GM12878 (cell line): ENCODE data around the gene LOXL3. TPM values are rescaled to one million over a fixed set of nuclear protein-coding genes. Genes with fewer than 3 reads are reported as not detected.
A peak's percentile ranks its signal among the peaks of the same experiment; 100 is the strongest.

ENCODE experiments used
- ATAC-seq: fragments of 200-7000 bp; cut with Tn5 transposase; 3 replicates; pipeline ENCODE4 v1.9.1; 2020; ENCODE audit warnings: mild to moderate bottlenecking, moderate library complexity
- BruUV-seq: library from RNA; stranded (reverse); fragments of 400-500 nt; replicated peaks from 2 replicates; lab custom pipeline; 2021; lab: Mats Ljungman, UMichigan
- CTCF ChIA-PET: fragments of 300-600 bp; sonication (Branson Sonifier 250); formaldehyde crosslinking; extraction: SDS; loops from one replicate; lab custom pipeline; 2021; ENCODE audit warnings: inconsistent platforms; lab: Yijun Ruan, JAX
- POLR2A ChIA-PET: fragments of 350-600 bp; formaldehyde crosslinking; extraction: SDS; loops from one replicate; lab custom pipeline; 2021; ENCODE audit warnings: inconsistent platforms; lab: Charles Lee
- RAD21 ChIA-PET: fragments of 300-600 bp; sonication (Branson Sonifier 250); formaldehyde crosslinking; loops from one replicate; lab custom pipeline; 2023; ENCODE audit warnings: antibody characterized with exemption; ENCODE audit not compliant: unreplicated experiment; lab: Charles Lee
- SMC1A ChIA-PET: fragments of 300-600 bp; sonication (Branson Sonifier 250); formaldehyde crosslinking; loops from one replicate; lab custom pipeline; 2023; ENCODE audit not compliant: unreplicated experiment, uncharacterized antibody; lab: Charles Lee
- DNase-seq: peaks from one replicate; pipeline ENCODE4 v3.0.0-alpha.2; 2011; ENCODE audit warnings: low read depth, low spot score
- FAIRE-seq: peaks from 3 replicates; lab custom pipeline; 2011; peaks lifted over from hg19 to GRCh38; lab: Jason Lieb, UNC
- H2AFZ ChIP-seq: 2 replicates; pipeline ENCODE4 v1.6.0; 2011; ENCODE audit warnings: low read depth, low read length, control low read depth; ENCODE audit not compliant: control insufficient read depth
- H3K27ac ChIP-seq: 2 replicates; pipeline ENCODE4 v1.5.1; 2011; ENCODE audit warnings: control low read depth; ENCODE audit not compliant: control insufficient read depth, insufficient read depth
- H3K27me3 ChIP-seq, 2 experiments: replicated peaks in 1 of 2; 2 replicates each; pipeline versions ENCODE4 v1.6.0 to v1.6.1; 2011; ENCODE audit warnings: low read length in 1 of 2; ENCODE audit not compliant: control insufficient read depth in 2 of 2, insufficient read depth in 2 of 2
- H3K36me3 ChIP-seq, 2 experiments: 2 replicates each; pipeline ENCODE4 v1.5.1; 2011; ENCODE audit warnings: low read length in 1 of 2; ENCODE audit not compliant: control insufficient read depth in 2 of 2, insufficient read depth in 2 of 2
- H3K4me1 ChIP-seq: 2 replicates; pipeline ENCODE4 v1.6.1; 2011; ENCODE audit warnings: mild to moderate bottlenecking, low read length, moderate library complexity, mixed read lengths; ENCODE audit not compliant: control insufficient read depth, insufficient read depth
- H3K4me2 ChIP-seq: 2 replicates; pipeline ENCODE4 v1.6.0; 2011; ENCODE audit warnings: control low read depth; ENCODE audit not compliant: control insufficient read depth, insufficient read depth
- H3K4me3 ChIP-seq: fragments of 200-600 bp; sonication (generic); 2 replicates; pipeline ENCODE4 v1.5.1; 2016
- H3K79me2 ChIP-seq: 2 replicates; pipeline ENCODE4 v1.6.0; 2011; ENCODE audit warnings: low read length; ENCODE audit not compliant: control insufficient read depth, insufficient read depth
- H3K9ac ChIP-seq: 2 replicates; pipeline ENCODE4 v1.8.0; 2011; ENCODE audit warnings: low read length, control low read depth, mixed read lengths; ENCODE audit not compliant: control insufficient read depth, insufficient read depth
- H3K9me3 ChIP-seq: replicated peaks from 3 replicates; pipeline ENCODE4 v1.5.1; 2011; ENCODE audit warnings: mild to moderate bottlenecking, low read length; ENCODE audit not compliant: control insufficient read depth, insufficient read depth
- H4K20me1 ChIP-seq: 2 replicates; pipeline ENCODE4 v1.6.0; 2011; ENCODE audit not compliant: control insufficient read depth, insufficient read depth
- ATF2 ChIP-seq: IDR thresholded peaks from 2 replicates; pipeline ENCODE4 v1.6.1; 2012; ENCODE audit warnings: low read length, inconsistent platforms
- BCL11A ChIP-seq: IDR thresholded peaks from 2 replicates; pipeline ENCODE4 v1.6.1; 2011; ENCODE audit warnings: low read depth, low read length
- CBFB ChIP-seq: IDR thresholded peaks from 2 replicates; pipeline ENCODE4 v1.6.1; 2016; ENCODE audit warnings: antibody characterized with exemption, low read depth
- CBX3 ChIP-seq: fragments of 200-600 bp; sonication (generic); IDR thresholded peaks from 2 replicates; pipeline ENCODE4 v1.6.1; 2016; ENCODE audit warnings: low read depth, borderline replicate concordance
- CBX5 ChIP-seq: sonication (generic); IDR thresholded peaks from 2 replicates; pipeline ENCODE4 v1.6.1; 2016; ENCODE audit warnings: low read depth, moderate library complexity, mild to moderate bottlenecking, inconsistent platforms
- ETV6 ChIP-seq, 2 experiments: fragments of 450-650 bp in 1 of 2; IDR thresholded peaks in 1 of 2; conservative IDR thresholded peaks in 1 of 2; 2 replicates each; pipeline ENCODE4 v1.6.1; 2014; ENCODE audit warnings: antibody characterized with exemption in 1 of 2, borderline replicate concordance in 1 of 2, low read depth in 1 of 2, mild to moderate bottlenecking in 1 of 2, moderate library complexity in 1 of 2
- EZH2 ChIP-seq: IDR thresholded peaks from 2 replicates; pipeline ENCODE4 v1.6.1; 2012; ENCODE audit warnings: low read depth, mild to moderate bottlenecking, control low read depth, inconsistent platforms, low read length, borderline replicate concordance; ENCODE audit not compliant: control insufficient read depth
- FOXK2 ChIP-seq: fragments of 450-650 bp; IDR thresholded peaks from 2 replicates; pipeline ENCODE4 v1.6.1; 2017; ENCODE audit warnings: mild to moderate bottlenecking, moderate library complexity
- FOXM1 ChIP-seq: IDR thresholded peaks from 2 replicates; pipeline ENCODE4 v1.6.1; 2012; ENCODE audit warnings: low read depth, mild to moderate bottlenecking, inconsistent platforms, low read length, moderate library complexity
- JUND ChIP-seq: IDR thresholded peaks from 2 replicates; pipeline ENCODE4 v1.6.1; 2012; ENCODE audit warnings: low read depth, mild to moderate bottlenecking, low read length, improper control_type of control experiment, moderate library complexity
- MYC ChIP-seq: IDR thresholded peaks from 2 replicates; pipeline ENCODE4 v1.6.1; 2011; ENCODE audit warnings: mild to moderate bottlenecking, low read length, moderate library complexity, inconsistent platforms; ENCODE audit not compliant: insufficient read depth, insufficient replicate concordance, insufficient read length, severe bottlenecking
- POLR2A ChIP-seq: IDR thresholded peaks from 2 replicates; pipeline ENCODE4 v1.6.1; 2011; ENCODE audit warnings: low read depth, mild to moderate bottlenecking, low read length
- POLR2AphosphoS5 ChIP-seq: IDR thresholded peaks from 2 replicates; pipeline ENCODE4 v1.6.1; 2011; ENCODE audit warnings: mild to moderate bottlenecking, low read length, inconsistent platforms
- RELA ChIP-seq: fragments of 450-650 bp; IDR thresholded peaks from 2 replicates; pipeline ENCODE4 v1.8.0; 2014; ENCODE audit warnings: borderline replicate concordance; ENCODE audit not compliant: partially characterized antibody
- SPI1 ChIP-seq: IDR thresholded peaks from 2 replicates; pipeline ENCODE4 v1.6.1; 2011; ENCODE audit warnings: low read depth, mild to moderate bottlenecking, low read length, moderate library complexity, borderline replicate concordance; ENCODE audit not compliant: insufficient read depth
- SREBF1 ChIP-seq: IDR thresholded peaks from 2 replicates; pipeline ENCODE4 v1.6.1; 2012; ENCODE audit warnings: mild to moderate bottlenecking, low read length
- TBL1XR1 ChIP-seq: IDR thresholded peaks from 2 replicates; pipeline ENCODE4 v1.6.1; 2012; ENCODE audit warnings: low read depth, low read length, improper control_type of control experiment
- TCF12 ChIP-seq: IDR thresholded peaks from 2 replicates; pipeline ENCODE4 v1.6.1; 2011; ENCODE audit warnings: low read depth, mild to moderate bottlenecking, low read length
- WGBS: methylation state at CpG from one replicate; pipeline ENCODE4 v1.1.6; 2016; ENCODE audit warnings: low lambda C conversion rate; ENCODE audit not compliant: insufficient replicate concordance, insufficient coverage; ENCODE audit errors: missing lambda C conversion rate; 5-methylcytosine and 5-hydroxymethylcytosine counted together
- in situ Hi-C: fragments of 300-500 bp; cut with MboI; formaldehyde crosslinking; loops from 9 replicates; pipeline ENCODE4 v1.14.3; 2018; ENCODE audit warnings: mixed read lengths
- intact Hi-C: fragments of 100-400 bp; cut with micrococcal nuclease; formaldehyde crosslinking; loops from one replicate; pipeline ENCODE4 v1.14.2; 2022; ENCODE audit not compliant: unreplicated experiment
- polyA plus RNA-seq, 11 experiments: library from polyadenylated mRNA; depleted of rRNA in 4 of 11; unstranded in 6 of 11; stranded (reverse) in 5 of 11; fragments of >200 nt; fragmentation: Nextera tagmentation in 4 of 11; fragmentation: Illumina TruSeq in 1 of 11; extraction: Ambion mirVana in 4 of 11; extraction: Trizol in 1 of 11; gene quantifications; 1 replicate in 1 of 11; 2 replicates in 10 of 11; pipeline versions ENCODE4 v1.2.1 to v1.2.3, GENCODE V29; 2011 to 2016; ENCODE audit warnings: inconsistent platforms in 2 of 11, missing spikeins in 2 of 11, low read depth in 1 of 11
- total RNA-seq, 4 experiments: library from RNA; depleted of rRNA in 3 of 4; stranded (reverse); fragments of >200 nt in 3 of 4; fragmentation: Illumina TruSeq in 1 of 4; extraction: Trizol in 1 of 4; gene quantifications; 2 replicates each; pipeline versions ENCODE4 v1.2.1 to v1.2.3, GENCODE V29; 2013 to 2021
- TF ChIP-seq, protein P1 (sequence below): IDR thresholded peaks from 2 replicates; pipeline ENCODE4 v1.6.1; 2012; ENCODE audit warnings: low read depth, low read length, improper control_type of control experiment
- TF ChIP-seq, protein P2 (sequence below): IDR thresholded peaks from 2 replicates; pipeline ENCODE4 v1.6.1; 2011; ENCODE audit warnings: low read depth, mild to moderate bottlenecking, low read length, moderate library complexity, borderline replicate concordance; ENCODE audit errors: extremely low read depth
- TF ChIP-seq, protein P3 (sequence below): fragments of 450-650 bp; IDR thresholded peaks from 2 replicates; pipeline ENCODE4 v1.6.1; 2018; ENCODE audit warnings: borderline replicate concordance, mild to moderate bottlenecking; ENCODE audit not compliant: partially characterized antibody

LOXL3 gene
- total and polyA plus RNA-seq, 10 of the 15 experiments (the other 5 are each of a cell fraction or from before 2014, with no cell fraction given) = 6.2 to 40.9 (median 23.3) TPM

GRCh38 chr2:74577448-74577847 lies 23.7 kb upstream of the LOXL3 start:
- Histone ChIP-seq H3K4me2 (peak overlapping the region; percentile 63), H2AFZ (peak overlapping the region; percentile 58), H3K27ac (peak overlapping the region; percentile 67), H4K20me1 (no peaks in the 10 kb centered on the region), H3K27me3 (no peaks in the 10 kb centered on the region), H3K36me3 (no peaks in the 10 kb centered on the region), H3K9ac (no peak overlapping the region), H3K79me2 (no peaks in the 10 kb centered on the region), H3K4me3 (no peak overlapping the region), H3K4me1 (peaks cover 46% of the 10 kb centered on the region), H3K9me3 (no peaks in the 10 kb centered on the region)
- no peak for DNase-seq
- intact Hi-C loops (no loop called here), in situ Hi-C loops (no loop called here)
- RAD21 ChIA-PET = interaction anchor here (0.8 to 10.3 kb wide), 13 partner anchors 9 to 137 kb away, joined by 3 to 152 read pairs (median 4); partner anchors contain the start of genes AUP1, HTRA2, INO80B and LOXL3
- no peak for FAIRE-seq
- no TSS peak for BruUV-seq
- POLR2A ChIA-PET = interaction anchor here (0.8 to 25.0 kb wide), 13 partner anchors 8 to 109 kb away, joined by 3 to 441 read pairs (median 5); partner anchors contain the start of genes AUP1, DOK1, HTRA2 and LOXL3
- CTCF ChIA-PET = interaction anchor here (0.7 to 17.4 kb wide), 13 partner anchors 9 to 102 kb away, joined by 3 to 281 read pairs (median 3); partner anchors contain the start of genes CCDC142, PCGF1 and TTC31
- peak; percentile 62 for ATAC-seq
- SMC1A ChIA-PET = interaction anchor here (0.6 to 16.6 kb wide), 15 partner anchors 9 to 479 kb away, joined by 3 to 371 read pairs (median 5); partner anchors contain the start of genes AUP1, CCDC142, HTRA2 and INO80B
- WGBS = 0% methylated on average over 2 of the region's 2 CpGs
- TF ChIP-seq BCL11A (no peak), JUND (no peak), SREBF1 (no peak), EZH2 (no peak), ETV6 (conservative IDR thresholded peaks at IDR 0.05 in 1 of 2, IDR thresholded peaks at IDR 0.05 in 1 of 2; ENCODE audit: borderline replicate concordance in 1 of 2, low read depth in 1 of 2) (peak in 1 of 2 experiments; percentile 69; a peak in 1 of 4 replicates), FOXM1 (no peak), CBX5 (no peak), SPI1 (peak; percentile 57; the same call in 1 of the 2 replicates), CBFB (no peak), FOXK2 (no peak), POLR2A (no peak), CBX3 (no peak), MYC (no peak), ATF2 (0 out of 2 replicates have a peak, but pooled peaks have one; percentile 5), TCF12 (peak; percentile 77; the same call in 1 of the 2 replicates), RELA (no peak), POLR2AphosphoS5 (no peak), TBL1XR1 (no peak)
- TF ChIP-seq, protein P1, sequence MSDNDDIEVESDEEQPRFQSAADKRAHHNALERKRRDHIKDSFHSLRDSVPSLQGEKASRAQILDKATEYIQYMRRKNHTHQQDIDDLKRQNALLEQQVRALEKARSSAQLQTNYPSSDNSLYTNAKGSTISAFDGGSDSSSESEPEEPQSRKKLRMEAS = no peak
- TF ChIP-seq, protein P2, sequence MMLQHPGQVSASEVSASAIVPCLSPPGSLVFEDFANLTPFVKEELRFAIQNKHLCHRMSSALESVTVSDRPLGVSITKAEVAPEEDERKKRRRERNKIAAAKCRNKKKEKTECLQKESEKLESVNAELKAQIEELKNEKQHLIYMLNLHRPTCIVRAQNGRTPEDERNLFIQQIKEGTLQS = no peak
- TF ChIP-seq, protein P3, sequence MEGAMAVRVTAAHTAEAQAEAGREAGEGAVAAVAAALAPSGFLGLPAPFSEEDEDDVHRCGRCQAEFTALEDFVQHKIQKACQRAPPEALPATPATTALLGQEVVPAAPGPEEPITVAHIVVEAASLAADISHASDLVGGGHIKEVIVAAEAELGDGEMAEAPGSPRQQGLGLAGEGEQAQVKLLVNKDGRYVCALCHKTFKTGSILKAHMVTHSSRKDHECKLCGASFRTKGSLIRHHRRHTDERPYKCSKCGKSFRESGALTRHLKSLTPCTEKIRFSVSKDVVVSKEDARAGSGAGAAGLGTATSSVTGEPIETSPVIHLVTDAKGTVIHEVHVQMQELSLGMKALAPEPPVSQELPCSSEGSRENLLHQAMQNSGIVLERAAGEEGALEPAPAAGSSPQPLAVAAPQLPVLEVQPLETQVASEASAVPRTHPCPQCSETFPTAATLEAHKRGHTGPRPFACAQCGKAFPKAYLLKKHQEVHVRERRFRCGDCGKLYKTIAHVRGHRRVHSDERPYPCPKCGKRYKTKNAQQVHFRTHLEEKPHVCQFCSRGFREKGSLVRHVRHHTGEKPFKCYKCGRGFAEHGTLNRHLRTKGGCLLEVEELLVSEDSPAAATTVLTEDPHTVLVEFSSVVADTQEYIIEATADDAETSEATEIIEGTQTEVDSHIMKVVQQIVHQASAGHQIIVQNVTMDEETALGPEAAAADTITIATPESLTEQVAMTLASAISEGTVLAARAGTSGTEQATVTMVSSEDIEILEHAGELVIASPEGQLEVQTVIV = no peak
